ENCODE results near the gene AP2M1. TPM values are rescaled to one million over a fixed set of nuclear protein-coding genes. Genes with fewer than 3 reads are reported as not detected.

The AP2M1 gene
- total RNA-seq, 2 experiments from 2014 or later, result 147 to 158 TPM

GRCh38 chr3:184169896-184170875 lies 4.5 kb upstream of the AP2M1 start:
- Histone ChIP-seq H2AFZ (ENCODE audit: low read length) (no peak overlapping the region), H3K27ac (ENCODE audit: low read depth, low read length, poor library complexity, severe bottlenecking) (no peak overlapping the region), H3K79me2 (ENCODE audit: insufficient read depth, low read depth, low read length) (peaks cover 2% of the 10 kb centered on the region; the same call in 1 of the 2 replicates), H4K20me1 (ENCODE audit: insufficient read depth, low read length) (no peaks in the 10 kb centered on the region), H3K36me3 (ENCODE audit: insufficient read depth, low read length) (peaks cover 48% of the 10 kb centered on the region), H3K4me1 (ENCODE audit: insufficient read depth, low read length, poor library complexity, severe bottlenecking) (peaks cover 5% of the 10 kb centered on the region), H3K4me2 (ENCODE audit: low read length) (no peak overlapping the region), H3K4me3 (ENCODE audit: low read depth, low read length, poor library complexity, severe bottlenecking) (no peak overlapping the region), H3K9me2 (ENCODE audit: insufficient read depth, low read length) (no peaks in the 10 kb centered on the region), H3K9me3 (ENCODE audit: low read length) (no peaks in the 10 kb centered on the region)
- intact Hi-C loops (cut with micrococcal nuclease; ENCODE audit: unreplicated experiment), result no loop called here
- no TSS peak for BruUV-seq (replicated peaks)
- TF ChIP-seq EZH2phosphoT487 (IDR thresholded peaks at IDR 0.05; ENCODE audit: borderline replicate concordance, low read depth, low read length), result no peak
- TF ChIP-seq CTCF (conservative IDR thresholded peaks at IDR 0.05; ENCODE audit: low read length), result no peak
- CTCF ChIA-PET (ENCODE audit: unreplicated experiment), result no interaction called here
- POLR2A ChIA-PET, result interaction anchor here (0.9 kb wide), 1 partner anchor 15 kb away, joined by 3 read pairs; the partner anchor contains the start of gene DVL3
- no peak for DNase-seq (ENCODE audit: low spot score)

- Histone ChIP-seq H2AFZ (ENCODE audit: low read length) (no peak overlapping the region), H3K4me2 (ENCODE audit: low read length) (no peak overlapping the region), H3K9me2 (ENCODE audit: insufficient read depth, low read length) (no peaks in the 10 kb centered on the region), H3K79me2 (ENCODE audit: insufficient read depth, low read depth, low read length) (peaks cover 14% of the 10 kb centered on the region), H3K36me3 (ENCODE audit: insufficient read depth, low read length) (peaks cover 34% of the 10 kb centered on the region), H3K27ac (ENCODE audit: low read depth, low read length, poor library complexity, severe bottlenecking) (no peak overlapping the region), H4K20me1 (ENCODE audit: insufficient read depth, low read length) (no peaks in the 10 kb centered on the region), H3K9me3 (ENCODE audit: low read length) (no peaks in the 10 kb centered on the region), H3K4me1 (ENCODE audit: insufficient read depth, low read length, poor library complexity, severe bottlenecking) (peaks cover 17% of the 10 kb centered on the region), H3K4me3 (ENCODE audit: low read depth, low read length, poor library complexity, severe bottlenecking) (no peak overlapping the region)
- CTCF ChIA-PET (ENCODE audit: unreplicated experiment), result no interaction called here
- DNase-seq (ENCODE audit: low spot score), result no peak
- TF ChIP-seq CTCF (conservative IDR thresholded peaks at IDR 0.05; ENCODE audit: low read length) (no peak), EZH2phosphoT487 (IDR thresholded peaks at IDR 0.05; ENCODE audit: borderline replicate concordance, low read depth, low read length) (no peak)
- BruUV-seq (replicated peaks), result no TSS peak
- intact Hi-C loops (cut with micrococcal nuclease; ENCODE audit: unreplicated experiment), result no loop called here
- POLR2A ChIA-PET, result no interaction called here
Observed at GRCh38 chr3:184171562-184171961, 3.1 kb upstream of the AP2M1 start.
